Endothelial cell of umbilical vein (primary cell): ENCODE data around the gene RIMS3.

Experiments
- CTCF ChIP-seq, 2 donors: IDR thresholded peaks; 1 replicate in 1 of 2; 2 replicates in 1 of 2; pipeline ENCODE4 v1.5.1; 2011; ENCODE audit warnings: low read length in 2 of 2, mild to moderate bottlenecking in 2 of 2, moderate library complexity in 2 of 2, control low read depth in 1 of 2, inconsistent platforms in 1 of 2, low read depth in 1 of 2; ENCODE audit not compliant: insufficient read depth in 1 of 2; ENCODE audit errors: extremely low read depth in 1 of 2
- EZH2 ChIP-seq: IDR thresholded peaks from 2 replicates; pipeline ENCODE4 v1.6.1; 2012; ENCODE audit warnings: borderline replicate concordance, low read depth, mild to moderate bottlenecking, moderate library complexity, low read length, inconsistent platforms; ENCODE audit not compliant: severe bottlenecking
- FOS ChIP-seq: IDR thresholded peaks from 2 replicates; pipeline ENCODE4 v1.6.1; 2011; ENCODE audit warnings: mild to moderate bottlenecking, low read length, moderate library complexity, borderline replicate concordance; ENCODE audit not compliant: insufficient read depth
- GATA2 ChIP-seq: IDR thresholded peaks from 2 replicates; pipeline ENCODE4 v1.7.0; 2011; ENCODE audit warnings: low read depth, mild to moderate bottlenecking, moderate library complexity, mixed read lengths, low read length; ENCODE audit not compliant: insufficient read length, insufficient read depth
- JUN ChIP-seq: IDR thresholded peaks from 2 replicates; pipeline ENCODE4 v1.6.1; 2011; ENCODE audit warnings: borderline replicate concordance, low read depth; ENCODE audit not compliant: insufficient read length, insufficient read depth
- MAX ChIP-seq: IDR thresholded peaks from 2 replicates; pipeline ENCODE4 v1.6.1; 2011; ENCODE audit not compliant: insufficient read depth, insufficient read length
- MYC ChIP-seq: IDR thresholded peaks from one replicate; pipeline ENCODE4 v1.6.1; 2011; ENCODE audit warnings: mild to moderate bottlenecking, low read depth, low read length
- POLR2A ChIP-seq: IDR thresholded peaks from 2 replicates; pipeline ENCODE4 v1.6.1; 2012; ENCODE audit warnings: low read depth, mild to moderate bottlenecking, control low read depth, low read length
- POLR2AphosphoS5 ChIP-seq: IDR thresholded peaks from 2 replicates; pipeline ENCODE4 v1.6.1; 2012; ENCODE audit warnings: low read depth, mild to moderate bottlenecking, control low read depth, low read length, moderate library complexity; ENCODE audit not compliant: insufficient read depth

- TF ChIP-seq POLR2A (no peak), POLR2AphosphoS5 (no peak), EZH2 (no peak), CTCF (IDR thresholded peaks at IDR 0.05; ENCODE audit: extremely low read depth in 1 of 2, insufficient read depth in 1 of 2, low read depth in 1 of 2, low read length in 2 of 2) (no peak), MAX (no peak), GATA2 (no peak), MYC (no peak), JUN (no peak), FOS (no peak)
Observed at GRCh38 chr1:40692429-40692895, 27.0 kb upstream of the RIMS3 start.
